ENCODE measurements around the gene GEMIN8.

Gene GEMIN8

GRCh38 chrX:14014526-14014925 is 15.2 kb downstream of the GEMIN8 start:
- DNase-seq, result no peak

GRCh38 chrX:14013054-14013453 is 16.6 kb downstream of the GEMIN8 start:
- DNase-seq, result no peak

- no peak for DNase-seq
Observed at GRCh38 chrX:14010566-14010965, 19.1 kb downstream of the GEMIN8 start.

GRCh38 chrX:14006540-14006939 is 23.2 kb downstream of the GEMIN8 start:
- no peak for DNase-seq

- no peak for DNase-seq
Observed at GRCh38 chrX:14003876-14004425, 25.7 kb downstream of the GEMIN8 start.

GRCh38 chrX:14003028-14003427 is 26.7 kb downstream of the GEMIN8 start:
- DNase-seq, result no peak

- no peak for DNase-seq
Observed at GRCh38 chrX:13996650-13997049, 33.0 kb downstream of the GEMIN8 start.

- no peak for DNase-seq
Observed at GRCh38 chrX:13994536-13995080, 35.1 kb downstream of the GEMIN8 start.

- DNase-seq, result no peak
Observed at GRCh38 chrX:13994104-13994503, 35.6 kb downstream of the GEMIN8 start.

GRCh38 chrX:13990126-13990800 is 39.4 kb downstream of the GEMIN8 start:
- DNase-seq, result no peak

GRCh38 chrX:13985697-13986435 is 43.8 kb downstream of the GEMIN8 start:
- DNase-seq, result no peak

- DNase-seq, result no peak
Observed at GRCh38 chrX:13983734-13984133, 46.0 kb downstream of the GEMIN8 start.

- no peak for DNase-seq
Observed at GRCh38 chrX:13968198-13968597, 61.5 kb downstream of the GEMIN8 start.

- DNase-seq, result no peak
Observed at GRCh38 chrX:13967636-13968035, 62.1 kb downstream of the GEMIN8 start.

GRCh38 chrX:13966793-13967125 is 62.9 kb downstream of the GEMIN8 start:
- DNase-seq, result no peak

GRCh38 chrX:13966071-13966792 is 63.5 kb downstream of the GEMIN8 start:
- no peak for DNase-seq

- DNase-seq, result no peak
Observed at GRCh38 chrX:13965531-13965930, 64.2 kb downstream of the GEMIN8 start.

- DNase-seq, result no peak
Observed at GRCh38 chrX:13956998-13957397, 72.7 kb downstream of the GEMIN8 start.

Data from DMS79 treated with DMSO at 0.1 percent for 48 hours (cell line).